H1 (cell line): ENCODE results near the gene BMP4. TPM values are rescaled to one million over a fixed set of nuclear protein-coding genes. Genes with fewer than 3 reads are reported as not detected.

Experiments used
- CTCF ChIA-PET: fragments of 300-600 bp; sonication (Branson Sonifier 250); formaldehyde crosslinking; loops from one replicate; lab custom pipeline; 2021; ENCODE audit not compliant: partially characterized antibody; lab: Charles Lee
- POLR2A ChIA-PET: fragments of 300-600 bp; sonication (Branson Sonifier 250); formaldehyde crosslinking; loops from one replicate; lab custom pipeline; 2021; ENCODE audit warnings: inconsistent platforms; ENCODE audit not compliant: partially characterized antibody; lab: Charles Lee
- DNase-seq, 2 experiments: peaks; one replicate each; pipeline versions ENCODE4 v3.0.0 to v3.0.0-alpha.2; 2010 to 2022; ENCODE audit warnings: low spot score in 2 of 2, low read depth in 1 of 2, mixed read lengths in 1 of 2
- FAIRE-seq: peaks from 2 replicates; lab custom pipeline; 2011; peaks lifted over from hg19 to GRCh38; lab: Jason Lieb, UNC
- H2AFZ ChIP-seq: 2 replicates; pipeline ENCODE4 v1.8.1; 2012; ENCODE audit warnings: low read length, inconsistent platforms
- H2AK5ac ChIP-seq: 2 replicates; pipeline ENCODE4 v1.6.1; 2013; ENCODE audit warnings: low read depth, low read length
- H2BK120ac ChIP-seq: replicated peaks from 2 replicates; pipeline ENCODE3; 2013; ENCODE audit warnings: low read depth, low read length, inconsistent platforms
- H2BK12ac ChIP-seq: 2 replicates; pipeline ENCODE4 v1.6.1; 2013; ENCODE audit warnings: low read depth, low read length
- H2BK15ac ChIP-seq: 2 replicates; pipeline ENCODE4 v1.6.1; 2013; ENCODE audit warnings: low read length
- H2BK20ac ChIP-seq: 2 replicates; pipeline ENCODE4 v1.6.1; 2013; ENCODE audit warnings: low read length
- H2BK5ac ChIP-seq: 2 replicates; pipeline ENCODE4 v1.6.1; 2013; ENCODE audit warnings: low read depth, low read length
- H3K14ac ChIP-seq: 2 replicates; pipeline ENCODE4 v1.6.1; 2013; ENCODE audit warnings: inconsistent platforms; ENCODE audit not compliant: insufficient read length
- H3K18ac ChIP-seq: 2 replicates; pipeline ENCODE4 v1.6.1; 2013; ENCODE audit warnings: low read length; ENCODE audit errors: extremely low read depth
- H3K23ac ChIP-seq: 2 replicates; pipeline ENCODE4 v1.6.1; 2013; ENCODE audit warnings: inconsistent platforms; ENCODE audit not compliant: insufficient read length
- H3K23me2 ChIP-seq: 2 replicates; pipeline ENCODE4 v1.6.1; 2013; ENCODE audit warnings: low read depth, low read length
- H3K27ac ChIP-seq: 2 replicates; pipeline ENCODE4 v1.6.1; 2011; ENCODE audit warnings: low read depth, low read length, inconsistent platforms
- H3K27me3 ChIP-seq, 4 experiments: replicated peaks in 1 of 4; 1 replicate in 1 of 4; 2 replicates in 3 of 4; pipeline versions ENCODE4 v1.6.1 to v1.8.1; 2011 to 2013; ENCODE audit warnings: low read length in 3 of 4, mild to moderate bottlenecking in 3 of 4, inconsistent platforms in 2 of 4, mixed read lengths in 2 of 4, moderate library complexity in 1 of 4; ENCODE audit not compliant: control insufficient read depth in 3 of 4, insufficient read depth in 3 of 4; ENCODE audit errors: extremely low read depth in 1 of 4
- H3K36me3 ChIP-seq, 4 experiments: 2 replicates each; pipeline versions ENCODE4 v1.6.1 to v1.8.1; 2011 to 2013; ENCODE audit warnings: mild to moderate bottlenecking in 4 of 4, low read length in 3 of 4, moderate library complexity in 2 of 4, control low read depth in 1 of 4, inconsistent platforms in 1 of 4; ENCODE audit not compliant: insufficient read depth in 4 of 4, control insufficient read depth in 2 of 4
- H3K4ac ChIP-seq: replicated peaks from 2 replicates; pipeline ENCODE3; 2013; ENCODE audit warnings: low read length, low read depth, mixed read lengths, inconsistent platforms; ENCODE audit not compliant: insufficient read length
- H3K4me1 ChIP-seq, 4 experiments: replicated peaks in 1 of 4; 1 replicate in 1 of 4; 2 replicates in 3 of 4; pipeline versions ENCODE4 v1.6.1 to v1.8.1; 2011 to 2013; ENCODE audit warnings: low read length in 3 of 4, inconsistent platforms in 2 of 4, mixed read lengths in 1 of 4; ENCODE audit not compliant: insufficient read depth in 4 of 4, control insufficient read depth in 3 of 4
- H3K4me2 ChIP-seq, 2 experiments: 2 replicates each; pipeline versions ENCODE4 v1.6.1 to v1.8.1; 2011 to 2013; ENCODE audit warnings: low read depth in 2 of 2, low read length in 2 of 2, control low read depth in 1 of 2, inconsistent platforms in 1 of 2, mild to moderate bottlenecking in 1 of 2; ENCODE audit not compliant: insufficient read depth in 1 of 2
- H3K4me3 ChIP-seq, 4 experiments: fragments of 200-600, 300-600 bp in 1 of 4; sonication (generic), shearing (Covaris generic), sonication (Bioruptor Twin) in 1 of 4; 2 replicates each; pipeline versions ENCODE4 v1.5.1 to v1.8.1; 2011 to 2016; ENCODE audit warnings: low read length in 4 of 4, low read depth in 3 of 4, control low read depth in 2 of 4, inconsistent platforms in 2 of 4, mild to moderate bottlenecking in 2 of 4, mixed read lengths in 1 of 4, moderate library complexity in 1 of 4; ENCODE audit not compliant: insufficient read depth in 2 of 4; ENCODE audit errors: extremely low read depth in 1 of 4
- H3K56ac ChIP-seq: replicated peaks from 2 replicates; pipeline ENCODE3; 2013; ENCODE audit warnings: low read depth, mild to moderate bottlenecking, mixed read lengths, low read length, inconsistent platforms; ENCODE audit not compliant: insufficient read length
- H3K79me1 ChIP-seq: 2 replicates; pipeline ENCODE4 v1.6.1; 2013; ENCODE audit warnings: low read depth, low read length, control low read depth
- H3K79me2 ChIP-seq, 2 experiments: 2 replicates each; pipeline versions ENCODE4 v1.6.1 to v1.8.1; 2012 to 2013; ENCODE audit warnings: low read length in 2 of 2, mild to moderate bottlenecking in 2 of 2, inconsistent platforms in 1 of 2; ENCODE audit not compliant: insufficient read depth in 2 of 2, control insufficient read depth in 1 of 2
- H3K9ac ChIP-seq, 4 experiments: replicated peaks in 1 of 4; 1 replicate in 1 of 4; 2 replicates in 3 of 4; pipeline versions ENCODE4 v1.6.1 to v1.8.1; 2011 to 2013; ENCODE audit warnings: low read depth in 3 of 4, low read length in 3 of 4, control low read depth in 2 of 4, mild to moderate bottlenecking in 2 of 4, moderate library complexity in 2 of 4, inconsistent platforms in 1 of 4; ENCODE audit errors: extremely low read depth in 1 of 4
- H3K9me3 ChIP-seq, 2 experiments: 2 replicates each; pipeline versions ENCODE4 v1.6.1 to v1.8.1; 2012 to 2013; ENCODE audit warnings: mild to moderate bottlenecking in 2 of 2, moderate library complexity in 2 of 2, control low read depth in 1 of 2, inconsistent platforms in 1 of 2, low read depth in 1 of 2, low read length in 1 of 2, mixed read lengths in 1 of 2; ENCODE audit not compliant: insufficient read depth in 2 of 2
- H4K20me1 ChIP-seq, 2 experiments: replicated peaks in 1 of 2; 2 replicates each; pipeline versions ENCODE3 to v1.8.1; 2011 to 2013; ENCODE audit warnings: inconsistent platforms in 2 of 2, low read length in 2 of 2, mild to moderate bottlenecking in 1 of 2; ENCODE audit not compliant: insufficient read depth in 2 of 2, control insufficient read depth in 1 of 2
- H4K5ac ChIP-seq: 2 replicates; pipeline ENCODE4 v1.6.1; 2013; ENCODE audit warnings: low read length, low read depth, mixed read lengths, inconsistent platforms; ENCODE audit not compliant: insufficient read length
- H4K8ac ChIP-seq: 2 replicates; pipeline ENCODE4 v1.8.0; 2013; ENCODE audit warnings: mild to moderate bottlenecking, moderate library complexity, low read length, inconsistent platforms; ENCODE audit not compliant: insufficient read depth; ENCODE audit errors: extremely low read depth
- H4K91ac ChIP-seq: replicated peaks from 2 replicates; pipeline ENCODE3; 2013; ENCODE audit warnings: low read length, mixed read lengths, inconsistent platforms; ENCODE audit not compliant: insufficient read length
- CHD2 ChIP-seq: IDR thresholded peaks from 2 replicates; pipeline ENCODE4 v1.6.1; 2012; ENCODE audit warnings: low read length, improper control_type of control experiment
- FOSL1 ChIP-seq: IDR thresholded peaks from 2 replicates; pipeline ENCODE4 v1.6.1; 2011; ENCODE audit warnings: mild to moderate bottlenecking, low read depth, low read length, moderate library complexity; ENCODE audit not compliant: insufficient read depth
- GABPA ChIP-seq: IDR thresholded peaks from 2 replicates; pipeline ENCODE4 v1.6.1; 2011; ENCODE audit warnings: mild to moderate bottlenecking, low read length, moderate library complexity, borderline replicate concordance; ENCODE audit not compliant: insufficient read depth
- KDM1A ChIP-seq: fragments of 200-600, 300-600 bp; sonication (generic); IDR thresholded peaks from 2 replicates; pipeline ENCODE4 v1.7.1; 2016; ENCODE audit warnings: mild to moderate bottlenecking, low read length, borderline replicate concordance
- SP1 ChIP-seq: IDR thresholded peaks from 2 replicates; pipeline ENCODE4 v1.6.1; 2011; ENCODE audit warnings: low read depth, low read length
- SRF ChIP-seq: IDR thresholded peaks from 2 replicates; pipeline ENCODE4 v1.6.1; 2011; ENCODE audit warnings: mild to moderate bottlenecking, low read depth, low read length, moderate library complexity
- SUZ12 ChIP-seq: fragments of 200-600 bp; sonication (generic); IDR thresholded peaks from 2 replicates; pipeline ENCODE4 v1.6.1; 2012; ENCODE audit warnings: mild to moderate bottlenecking, inconsistent platforms, low read length, moderate library complexity, mixed read lengths
- TCF12 ChIP-seq: IDR thresholded peaks from 2 replicates; pipeline ENCODE4 v1.6.1; 2011; ENCODE audit warnings: low read depth, mild to moderate bottlenecking, low read length
- TEAD4 ChIP-seq: IDR thresholded peaks from 2 replicates; pipeline ENCODE4 v1.6.1; 2012; ENCODE audit warnings: low read depth, low read length, inconsistent platforms, mixed read lengths
- WGBS, 2 experiments: shearing (Covaris generic) in 1 of 2; methylation state at CpG; one replicate each; pipeline versions ENCODE4 v1.1.6 to v1.1.7; 2013 to 2015; ENCODE audit warnings: low lambda C conversion rate in 2 of 2, mixed read lengths in 2 of 2, inconsistent platforms in 1 of 2, low coverage in 1 of 2, missing lambda C conversion rate in 1 of 2; ENCODE audit not compliant: insufficient replicate concordance in 2 of 2, insufficient coverage in 1 of 2, insufficient read length in 1 of 2; ENCODE audit errors: extremely low coverage in 1 of 2, missing lambda C conversion rate in 1 of 2; 5-methylcytosine and 5-hydroxymethylcytosine counted together
- polyA plus RNA-seq, 7 experiments: library from polyadenylated mRNA; depleted of rRNA in 3 of 7; stranded (reverse) in 5 of 7; unstranded in 2 of 7; fragments of >200 nt in 5 of 7; fragments of 200-250 nt in 2 of 7; gene quantifications; 1 replicate in 5 of 7; 2 replicates in 1 of 7; 4 replicates in 1 of 7; pipeline versions ENCODE4 v1.2.1 to v1.2.3, GENCODE V29; 2011 to 2013; ENCODE audit warnings: missing spikeins in 2 of 7, mixed read lengths in 2 of 7
- total RNA-seq: library from RNA; stranded (reverse); fragmentation: NEBNext Ultra II Directional; extraction: Animal tissue kit (Norgen Biotek cat#: 25700); gene quantifications from 2 replicates; pipeline ENCODE4 v1.2.1, GENCODE V29; 2021
- TF ChIP-seq, protein P1 (sequence below): IDR thresholded peaks from 2 replicates; pipeline ENCODE4 v1.6.1; 2011; ENCODE audit warnings: low read length, improper control_type of control experiment

BMP4 gene
- total and polyA plus RNA-seq, 2 of the 8 experiments (the other 6 are each of a cell fraction or from before 2014, with no cell fraction given): 2.3 to 5.4 TPM

DNA sequence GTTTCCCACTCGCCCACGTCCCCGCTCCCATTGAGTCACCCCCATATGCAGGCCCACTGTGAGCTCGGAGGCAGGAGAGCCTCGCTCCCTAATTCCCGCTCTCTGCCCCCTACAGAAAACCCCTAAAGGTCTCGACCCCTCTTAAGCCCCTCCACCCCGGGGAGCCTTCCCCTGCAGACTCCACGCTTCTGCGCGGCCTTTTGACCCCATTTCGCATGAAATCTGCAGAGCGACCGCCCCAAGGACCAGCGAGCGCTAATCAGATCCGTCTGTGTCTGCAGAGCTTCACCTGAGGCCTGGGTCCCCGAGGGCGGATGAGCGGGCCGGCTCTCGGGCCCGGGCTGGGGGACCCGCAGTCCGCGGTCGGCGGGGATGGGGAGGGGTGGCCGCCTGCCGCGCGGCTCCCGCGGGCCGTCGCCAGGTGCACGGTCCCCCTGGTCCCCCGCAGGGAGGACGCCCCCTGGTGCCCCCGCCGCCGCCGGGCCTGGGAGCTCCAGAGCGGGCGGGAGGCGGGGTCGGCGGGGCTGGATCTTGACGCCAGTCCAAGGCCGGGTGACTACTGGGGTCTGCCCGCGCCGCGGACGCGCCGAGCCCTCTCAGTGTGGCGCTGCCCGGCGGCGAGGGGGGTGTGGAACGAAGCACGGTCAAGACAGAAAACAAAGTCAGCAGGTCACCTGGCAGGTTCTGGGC, 10.1 kb downstream of the BMP4 start:
- Histone ChIP-seq H3K4ac (no peak overlapping the region), H3K14ac (no peak overlapping the region), H2BK12ac (peak overlapping the region; percentile 73; the same call in 1 of the 2 replicates), H3K23ac (no peak overlapping the region), H3K36me3 (peaks cover 0 to 10% (median 2%) of the 10 kb centered on the region in 4 experiments; a peak in 2 of 8 replicates), H4K8ac (no peak overlapping the region; the same call in 1 of the 2 replicates), H2AK5ac (no peak overlapping the region), H2BK5ac (no peak overlapping the region), H3K9me3 (no peaks in the 10 kb centered on the region), H4K20me1 (peaks cover 0 to 3% of the 10 kb centered on the region in 2 experiments), H3K4me3 (peak overlapping the region; percentile 45 to 67 (median 54)), H3K79me1 (no peaks in the 10 kb centered on the region), H3K79me2 (no peaks in the 10 kb centered on the region), H3K27me3 (peaks cover 18 to 54% (median 46%) of the 10 kb centered on the region in 4 experiments), H4K91ac (no peak overlapping the region), H3K4me2 (peak overlapping the region; percentile 77 to 96), H2BK15ac (no peak overlapping the region), H3K9ac (no peak overlapping the region), H2BK20ac (no peak overlapping the region), H3K56ac (no peak overlapping the region), H3K23me2 (peaks cover 10% of the 10 kb centered on the region), H2AFZ (no peak overlapping the region), H2BK120ac (no peak overlapping the region), H3K4me1 (peaks cover 5 to 26% (median 21%) of the 10 kb centered on the region in 4 experiments), H3K27ac (no peak overlapping the region), H3K18ac (no peak overlapping the region; the same call in 1 of the 2 replicates), H4K5ac (no peak overlapping the region)
- 2% methylated on average over 35 of the region's 63 CpGs; no CpG with 5 or more reads in 1 of the 2 experiments for WGBS, 2 experiments
- peak in 1 of 2 experiments; percentile 72 for DNase-seq
- no peak for FAIRE-seq
- POLR2A ChIA-PET: interaction anchor here (1.1 to 2.6 kb wide), 5 partner anchors 8 to 33 kb away, joined by 3 to 15 read pairs (median 4); partner anchors contain the start of gene BMP4
- CTCF ChIA-PET: interaction anchor here (0.6 to 2.6 kb wide), 12 partner anchors 9 to 409 kb away, joined by 3 to 13 read pairs (median 4); partner anchors contain the start of gene BMP4
- TF ChIP-seq GABPA (no peak), KDM1A (no peak), SP1 (no peak), TEAD4 (no peak), SRF (no peak), SUZ12 (peak; percentile 73), FOSL1 (no peak), CHD2 (no peak), TCF12 (no peak)
- TF ChIP-seq, protein P1, sequence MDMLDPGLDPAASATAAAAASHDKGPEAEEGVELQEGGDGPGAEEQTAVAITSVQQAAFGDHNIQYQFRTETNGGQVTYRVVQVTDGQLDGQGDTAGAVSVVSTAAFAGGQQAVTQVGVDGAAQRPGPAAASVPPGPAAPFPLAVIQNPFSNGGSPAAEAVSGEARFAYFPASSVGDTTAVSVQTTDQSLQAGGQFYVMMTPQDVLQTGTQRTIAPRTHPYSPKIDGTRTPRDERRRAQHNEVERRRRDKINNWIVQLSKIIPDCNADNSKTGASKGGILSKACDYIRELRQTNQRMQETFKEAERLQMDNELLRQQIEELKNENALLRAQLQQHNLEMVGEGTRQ: no peak
